ENCODE results near the gene STK32B. TPM values are rescaled to one million over a fixed set of nuclear protein-coding genes. Genes with fewer than 3 reads are reported as not detected.
"Not testable (repeated sequence)": the region's sequence is repeated elsewhere in the genome, so short reads cannot be mapped to it uniquely, and the experiment has no call there.

The STK32B gene
- total and polyA plus RNA-seq, 8 donors: 0.61 to 5.5 (median 3.1) TPM

GRCh38 chr4:5238173-5238572, 186.9 kb downstream of the STK32B start:
- Histone ChIP-seq H3K9me3 (no peaks in the 10 kb centered on the region), H3K36me3 (no peaks in the 10 kb centered on the region), H3K4me1 (no peaks in the 10 kb centered on the region), H3K4me3 (no peak overlapping the region), H3K27me3 (no peaks in the 10 kb centered on the region), H3K27ac (no peak overlapping the region)
- WGBS, 5 donors: 68 to 82% (median 78%) methylated on average over 4 of the region's 4 CpGs
- TF ChIP-seq, protein P1, sequence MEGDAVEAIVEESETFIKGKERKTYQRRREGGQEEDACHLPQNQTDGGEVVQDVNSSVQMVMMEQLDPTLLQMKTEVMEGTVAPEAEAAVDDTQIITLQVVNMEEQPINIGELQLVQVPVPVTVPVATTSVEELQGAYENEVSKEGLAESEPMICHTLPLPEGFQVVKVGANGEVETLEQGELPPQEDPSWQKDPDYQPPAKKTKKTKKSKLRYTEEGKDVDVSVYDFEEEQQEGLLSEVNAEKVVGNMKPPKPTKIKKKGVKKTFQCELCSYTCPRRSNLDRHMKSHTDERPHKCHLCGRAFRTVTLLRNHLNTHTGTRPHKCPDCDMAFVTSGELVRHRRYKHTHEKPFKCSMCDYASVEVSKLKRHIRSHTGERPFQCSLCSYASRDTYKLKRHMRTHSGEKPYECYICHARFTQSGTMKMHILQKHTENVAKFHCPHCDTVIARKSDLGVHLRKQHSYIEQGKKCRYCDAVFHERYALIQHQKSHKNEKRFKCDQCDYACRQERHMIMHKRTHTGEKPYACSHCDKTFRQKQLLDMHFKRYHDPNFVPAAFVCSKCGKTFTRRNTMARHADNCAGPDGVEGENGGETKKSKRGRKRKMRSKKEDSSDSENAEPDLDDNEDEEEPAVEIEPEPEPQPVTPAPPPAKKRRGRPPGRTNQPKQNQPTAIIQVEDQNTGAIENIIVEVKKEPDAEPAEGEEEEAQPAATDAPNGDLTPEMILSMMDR (IDR thresholded peaks at IDR 0.05): no peak
- TF ChIP-seq POLR2A (IDR thresholded peaks at IDR 0.05) (no peak), EP300 (IDR thresholded peaks at IDR 0.05) (no peak), POLR2AphosphoS5 (IDR thresholded peaks at IDR 0.05) (no peak)
- DNase-seq: peak in 1 of 2 donors; percentile 21
- intact Hi-C loops (cut with DNase I; ENCODE audit: low total_unique reads): no loop called here

DNA sequence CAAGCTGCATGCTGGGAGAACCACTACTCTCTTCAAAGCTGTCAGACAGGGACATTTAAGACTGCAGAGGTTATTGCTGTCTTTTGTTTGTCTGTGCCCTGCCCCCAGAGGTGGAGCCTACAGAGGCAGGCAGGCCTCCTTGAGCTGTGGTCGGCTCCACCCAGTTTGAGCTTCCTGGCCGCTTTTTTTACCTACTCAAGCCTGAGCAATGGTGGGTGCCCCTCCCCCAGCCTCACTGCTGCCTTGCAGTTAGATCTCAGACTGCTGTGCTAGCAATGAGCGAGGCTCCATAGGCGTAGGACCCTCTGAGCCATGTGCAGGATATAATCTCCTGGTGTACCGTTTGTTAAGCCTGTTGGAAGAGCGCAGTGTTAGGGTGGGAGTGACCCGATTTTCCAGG, 195.8 kb downstream of the STK32B start:
- H3K27me3 ChIP-seq; DNase-seq; H3K36me3 ChIP-seq; H3K4me1 ChIP-seq; H3K4me3 ChIP-seq; H3K9me3 ChIP-seq; intact Hi-C loops (cut with DNase I; ENCODE audit: low total_unique reads); H3K27ac ChIP-seq: not testable (repeated sequence)
- 76 to 92% (median 89%) methylated on average over 7 of the region's 7 CpGs for WGBS, 5 donors

DNA sequence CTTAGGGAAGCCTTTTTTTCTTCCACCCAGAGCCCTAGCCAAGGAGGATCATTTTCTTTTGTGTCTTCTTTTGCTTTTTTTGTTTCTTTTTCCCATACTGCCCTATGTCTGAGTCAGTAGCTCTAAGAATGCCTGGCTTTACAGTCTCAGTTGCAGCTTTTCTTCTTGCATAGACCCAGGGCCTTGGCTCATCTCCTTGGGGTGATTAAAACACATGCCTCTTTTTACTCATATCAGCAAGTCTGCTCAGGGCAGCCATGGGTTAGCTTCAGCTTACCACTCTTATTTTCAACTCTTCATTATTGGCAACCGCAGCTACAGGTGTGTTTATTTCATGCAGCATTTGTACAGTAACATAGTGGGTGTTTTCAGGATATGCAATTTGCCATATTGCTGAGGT, 196.5 kb downstream of the STK32B start:
- WGBS, 5 donors: 82 to 98% (median 90%) methylated on average over 1 of the region's 1 CpG
- intact Hi-C loops (cut with DNase I; ENCODE audit: low total_unique reads): no loop called here
- TF ChIP-seq, protein P1 (IDR thresholded peaks at IDR 0.05): no peak
- no peak for TF ChIP-seq POLR2AphosphoS5 (IDR thresholded peaks at IDR 0.05)
- no peak for TF ChIP-seq EP300 (IDR thresholded peaks at IDR 0.05)
- no peak for TF ChIP-seq POLR2A (IDR thresholded peaks at IDR 0.05)
- H3K27me3 ChIP-seq: no peaks in the 10 kb centered on the region
- no peaks in the 10 kb centered on the region for H3K4me1 ChIP-seq
- H3K27ac ChIP-seq: no peak overlapping the region
- H3K4me3 ChIP-seq: no peak overlapping the region
- DNase-seq: no peak
- H3K36me3 ChIP-seq: no peaks in the 10 kb centered on the region
- peaks cover 0 to 5% (median 0%) of the 10 kb centered on the region in 4 donors for H3K9me3 ChIP-seq

DNA sequence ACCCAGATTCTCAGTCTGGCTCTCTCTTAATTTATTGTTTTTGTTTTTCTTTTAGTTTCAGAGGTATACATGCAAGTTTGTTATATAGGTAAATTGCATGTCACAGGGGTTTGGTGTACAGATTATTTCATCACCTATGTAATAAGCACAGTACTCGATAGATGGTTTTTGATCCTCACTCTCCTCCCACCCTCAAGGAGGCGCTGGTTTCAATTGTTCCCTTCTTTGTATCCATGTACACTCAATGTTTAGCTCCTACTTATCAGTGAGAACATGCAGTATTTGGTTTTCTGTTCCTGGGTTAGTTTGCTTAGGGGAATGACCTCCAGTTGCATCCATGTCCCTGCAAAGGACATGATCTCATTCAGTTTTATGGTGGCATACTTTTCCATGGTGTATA, 198.4 kb downstream of the STK32B start:
- no peaks in the 10 kb centered on the region for H3K36me3 ChIP-seq
- TF ChIP-seq EP300 (IDR thresholded peaks at IDR 0.05): no peak
- TF ChIP-seq, protein P1 (IDR thresholded peaks at IDR 0.05): no peak
- no peak for TF ChIP-seq POLR2AphosphoS5 (IDR thresholded peaks at IDR 0.05)
- no peak for TF ChIP-seq POLR2A (IDR thresholded peaks at IDR 0.05)
- H3K4me1 ChIP-seq: no peaks in the 10 kb centered on the region
- no peak overlapping the region for H3K4me3 ChIP-seq
- H3K27me3 ChIP-seq: no peaks in the 10 kb centered on the region
- 53 to 86% (median 84%) methylated on average over 2 of the region's 2 CpGs for WGBS, 5 donors
- no peak overlapping the region for H3K27ac ChIP-seq
- H3K9me3 ChIP-seq: peaks cover 0 to 5% (median 0%) of the 10 kb centered on the region in 4 donors
- DNase-seq: no peak
- intact Hi-C loops (cut with DNase I; ENCODE audit: low total_unique reads): no loop called here

GRCh38 chr4:5250536-5250935, 199.3 kb downstream of the STK32B start:
- H3K27ac ChIP-seq; intact Hi-C loops (cut with DNase I; ENCODE audit: low total_unique reads): not testable (repeated sequence)
- WGBS, 5 donors: 72 to 93% (median 88%) methylated on average over 5 of the region's 5 CpGs

More at GRCh38 chr4:5250536-5250935, 199.3 kb downstream of the STK32B start:
- H3K36me3 ChIP-seq, H3K4me1 ChIP-seq, DNase-seq, H3K4me3 ChIP-seq, H3K27me3 ChIP-seq, H3K9me3 ChIP-seq: not testable (repeated sequence)

Data from stomach (tissue), 9 donors.